HG02623 (cell line): ENCODE measurements around the gene WDR70.
"Not testable (repeated sequence)": the region's sequence is repeated elsewhere in the genome, so short reads cannot be mapped to it uniquely, and the experiment has no call there.

Experiments used
- ATAC-seq: cut with Tn5 transposase; IDR thresholded peaks from one replicate; pipeline ENCODE4 v1.9.1; 2021; ENCODE audit warnings: moderate library complexity; ENCODE audit not compliant: unreplicated experiment

Gene WDR70

DNA sequence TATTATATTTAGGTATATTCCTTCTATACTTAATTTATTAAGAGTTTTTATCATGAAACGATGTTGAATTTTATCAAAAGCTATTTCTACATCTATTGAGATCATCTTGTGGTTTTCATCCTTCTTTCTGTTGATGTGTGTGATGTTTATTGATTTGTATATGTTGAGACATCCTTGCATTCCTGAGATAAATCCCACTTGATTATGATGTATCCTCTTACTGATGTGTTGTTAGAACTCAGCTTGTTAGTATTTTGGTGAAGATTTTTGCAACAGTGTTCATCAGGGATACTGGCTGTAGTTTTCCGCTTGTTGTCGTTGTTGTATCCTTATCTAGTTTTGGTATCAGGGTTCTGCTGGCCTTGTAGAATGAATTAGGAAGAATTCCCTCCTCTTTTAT is 247.1 kb downstream of the WDR70 start:
- ATAC-seq = no peak

DNA sequence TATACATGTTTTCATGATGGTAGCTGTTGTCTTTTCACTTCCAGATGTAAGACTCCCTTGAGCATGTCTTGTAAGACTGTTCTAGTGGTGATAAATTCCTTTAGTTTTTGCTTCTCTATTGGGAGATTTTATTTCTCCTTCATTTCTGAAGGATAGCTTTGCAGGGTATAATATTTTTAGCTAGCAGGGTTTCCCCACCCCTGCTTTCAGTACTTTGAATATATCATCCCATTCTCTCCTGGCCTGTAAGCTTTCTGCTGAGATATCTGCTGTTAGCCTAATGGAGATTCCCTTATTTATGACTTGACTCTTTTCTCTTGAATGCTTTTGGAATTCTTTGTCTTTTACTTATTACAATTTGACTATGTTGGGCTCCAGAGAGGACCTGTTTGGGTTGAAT is 249.8 kb downstream of the WDR70 start:
- no peak for ATAC-seq

DNA sequence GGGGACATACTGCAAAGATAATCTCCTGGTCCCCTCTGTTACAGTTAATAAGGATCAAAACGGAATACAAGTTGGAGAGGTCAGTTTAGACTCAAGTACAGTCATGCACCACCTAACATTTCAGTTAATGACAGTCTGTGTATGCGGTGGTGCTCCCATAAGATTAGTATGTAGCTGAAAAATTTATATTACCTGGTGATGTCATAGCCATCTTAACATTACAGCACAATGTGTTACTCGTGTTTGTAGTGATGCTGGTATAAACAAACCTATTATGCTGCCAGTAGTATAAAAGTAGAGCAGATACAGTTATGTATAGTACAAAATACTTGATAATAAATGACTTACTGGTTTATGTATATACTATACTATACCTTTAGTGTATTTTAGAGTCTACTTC is 252.8 kb downstream of the WDR70 start:
- ATAC-seq = no peak

DNA sequence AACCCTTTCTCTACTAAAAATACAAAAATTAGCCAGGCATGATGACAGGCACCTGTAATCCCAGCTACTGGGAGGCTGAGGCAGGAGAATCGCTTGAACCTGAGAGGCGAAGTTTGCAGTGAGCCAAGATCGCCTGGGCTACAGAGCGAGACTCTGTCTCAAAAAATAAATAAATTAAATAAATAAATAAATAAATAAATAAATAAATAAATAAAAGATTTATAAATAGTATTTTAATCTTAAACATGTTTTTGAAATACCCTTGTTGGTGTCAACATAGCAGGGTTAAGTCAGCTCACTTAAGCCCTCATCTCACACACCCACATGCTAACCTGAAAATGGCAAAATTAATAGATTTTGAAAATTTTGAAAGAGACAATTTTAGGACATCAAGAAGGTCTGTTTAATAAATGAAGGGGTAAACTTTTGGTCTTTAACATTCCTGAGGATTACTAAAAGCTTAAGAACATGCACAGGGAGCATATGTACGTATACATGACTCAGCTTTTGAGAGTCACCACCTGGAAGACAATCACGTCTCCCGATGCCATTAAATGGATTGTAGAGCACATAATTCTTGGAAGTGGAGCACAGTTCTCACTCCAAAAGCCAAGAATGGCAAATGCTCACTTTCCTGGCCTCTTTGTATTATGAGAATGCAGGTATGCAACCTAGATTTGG is 258.2 kb downstream of the WDR70 start:
- no peak for ATAC-seq

DNA sequence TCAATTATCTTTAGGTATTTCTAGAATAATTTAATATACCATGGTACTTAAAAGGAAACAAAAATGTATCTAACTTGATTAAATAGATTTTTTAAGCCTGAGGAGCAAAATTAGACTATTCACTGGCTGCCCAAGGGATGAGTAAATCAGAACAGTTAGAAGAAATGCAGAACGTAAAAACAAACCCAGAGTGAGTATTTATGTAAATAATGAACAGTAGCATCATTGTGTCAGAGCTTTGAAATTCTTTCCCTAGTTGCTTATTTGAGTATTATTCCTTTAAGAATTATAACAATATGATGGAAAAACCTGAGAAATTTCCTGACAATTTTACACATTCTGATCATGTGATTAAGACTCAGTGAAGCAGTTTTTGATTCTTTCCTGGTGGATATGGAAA is 259.8 kb downstream of the WDR70 start:
- no peak for ATAC-seq

DNA sequence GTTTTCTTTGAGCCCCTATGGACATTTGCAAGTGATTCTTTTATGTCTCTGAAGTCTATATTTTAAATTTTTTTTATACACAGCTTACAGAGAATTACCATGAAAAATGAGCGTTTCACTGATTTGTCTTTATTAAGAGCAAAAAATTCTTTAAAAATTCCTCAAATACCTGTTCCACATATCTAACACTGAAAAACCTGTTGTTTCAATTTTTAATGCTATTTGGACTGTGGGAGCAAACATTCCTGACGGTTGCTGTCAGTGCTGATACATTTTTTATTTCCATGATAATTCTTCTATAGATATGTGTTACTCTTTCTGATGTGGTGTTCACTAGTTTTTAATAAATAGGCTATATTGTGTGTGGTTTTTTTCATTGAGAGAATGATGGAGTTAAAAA is 261.0 kb downstream of the WDR70 start:
- ATAC-seq = no peak

DNA sequence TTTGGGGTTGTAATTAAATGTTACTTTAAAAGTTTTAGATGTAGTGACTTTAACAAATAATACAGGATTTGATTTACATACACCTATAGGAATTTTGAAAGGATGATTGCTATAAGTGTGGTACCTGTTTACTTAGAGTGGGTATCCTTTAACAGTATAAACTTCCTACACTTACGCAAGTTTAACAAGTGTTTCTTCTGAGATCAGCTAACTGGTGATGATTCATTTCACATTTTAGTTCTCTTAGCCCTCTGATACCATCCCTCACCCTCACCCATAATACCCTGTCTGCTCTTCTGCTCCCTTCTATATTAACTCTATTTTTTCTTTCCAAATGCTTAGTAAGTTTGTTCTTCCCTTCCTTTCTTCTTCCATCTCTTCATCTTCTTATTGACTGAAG is 262.8 kb downstream of the WDR70 start:
- no peak for ATAC-seq

DNA sequence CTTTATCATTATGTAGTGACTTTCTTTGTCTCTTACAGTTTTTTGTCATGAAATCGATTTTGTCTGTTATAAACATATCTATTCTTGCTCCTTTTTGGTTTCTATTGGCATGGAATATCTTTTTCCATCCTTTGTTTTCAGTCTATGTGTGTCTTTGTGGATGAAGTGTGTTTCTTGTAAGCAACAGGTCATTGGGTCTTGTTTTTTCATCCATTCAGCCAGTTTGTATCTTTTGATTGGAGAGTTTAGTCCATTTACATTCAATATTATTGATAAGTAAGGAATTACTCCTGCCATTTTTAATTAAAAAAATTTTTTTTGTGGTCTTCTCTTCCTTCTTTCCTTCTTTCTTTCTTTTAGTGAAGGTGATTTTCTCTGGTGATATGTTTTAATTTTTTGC is 266.6 kb downstream of the WDR70 start:
- ATAC-seq = no peak

DNA sequence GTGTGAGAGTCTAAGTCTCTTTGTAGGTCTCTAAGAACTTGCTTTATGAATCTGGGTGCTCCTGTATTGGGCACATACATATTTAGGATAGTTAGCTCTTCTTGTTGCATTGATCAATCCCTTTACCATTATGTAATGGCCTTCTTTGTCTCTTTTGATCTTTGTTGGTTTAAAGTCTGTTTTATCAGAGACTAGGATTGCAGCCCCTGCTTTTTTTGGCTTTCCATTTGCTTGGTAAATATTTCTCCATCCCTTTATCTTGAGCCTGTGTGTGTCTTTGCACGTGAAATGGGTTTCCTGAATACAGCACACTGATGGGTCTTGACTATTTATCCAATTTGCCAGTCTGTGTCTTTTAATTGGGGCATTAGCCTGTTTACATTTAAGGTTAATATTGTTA is 275.4 kb downstream of the WDR70 start:
- ATAC-seq = not testable (repeated sequence)

DNA sequence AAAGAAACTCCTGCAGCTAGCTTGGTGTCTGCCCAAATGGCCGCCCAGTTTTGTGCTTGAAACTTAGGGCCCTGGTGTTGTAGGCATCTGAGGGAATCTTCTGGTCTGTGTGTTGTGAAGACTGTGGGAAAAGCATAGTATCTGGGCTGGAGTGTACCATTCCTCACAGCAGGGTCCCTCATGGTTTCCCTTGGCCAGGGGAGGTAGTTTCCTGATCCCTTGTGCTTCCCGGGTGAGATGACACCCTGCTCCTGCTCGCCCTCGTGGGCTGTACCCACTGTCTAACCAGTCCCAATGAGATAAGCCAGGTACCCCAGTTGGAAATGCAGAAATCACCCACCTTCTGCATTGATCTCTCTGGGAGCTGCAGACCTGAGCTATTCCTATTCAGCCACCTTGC is 277.9 kb downstream of the WDR70 start:
- ATAC-seq = no peak

DNA sequence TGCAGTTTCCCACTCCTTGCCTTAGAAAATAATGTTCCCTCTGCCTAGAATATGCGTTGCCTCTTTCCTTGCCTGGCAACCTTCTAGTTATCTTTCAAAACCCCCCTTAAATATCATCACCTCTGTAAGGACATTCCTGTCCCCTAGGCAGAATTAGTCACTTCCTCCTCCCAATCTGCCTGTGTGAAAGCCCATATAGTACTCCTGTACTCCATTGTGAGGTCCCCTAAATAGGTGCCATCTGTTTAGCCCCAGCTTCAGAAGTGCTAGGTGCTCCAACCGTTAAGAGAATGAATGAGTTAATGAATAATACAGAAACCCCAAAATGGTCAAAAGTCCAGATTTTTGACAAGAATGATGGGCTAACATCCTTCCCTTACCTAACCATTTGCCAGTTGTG is 279.3 kb downstream of the WDR70 start:
- ATAC-seq = no peak

DNA sequence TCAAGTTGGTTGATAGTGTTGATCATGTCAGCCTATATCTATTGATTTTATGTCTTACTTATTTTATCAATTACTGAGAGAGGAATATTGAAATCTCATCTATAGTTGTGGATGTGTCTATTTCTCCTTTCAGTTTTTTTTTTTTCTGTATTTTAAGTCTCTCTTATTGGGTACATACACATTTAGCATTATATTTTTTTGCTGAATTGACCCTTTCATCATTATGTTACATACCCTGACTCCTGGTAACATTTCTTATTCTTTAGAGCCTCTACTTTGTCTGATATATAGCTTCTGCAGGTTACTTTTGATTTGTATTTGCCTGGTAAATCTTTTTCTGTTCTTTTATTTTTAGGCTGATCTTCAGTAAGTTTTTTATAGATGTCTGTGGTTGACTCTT is 281.2 kb downstream of the WDR70 start:
- ATAC-seq = no peak

DNA sequence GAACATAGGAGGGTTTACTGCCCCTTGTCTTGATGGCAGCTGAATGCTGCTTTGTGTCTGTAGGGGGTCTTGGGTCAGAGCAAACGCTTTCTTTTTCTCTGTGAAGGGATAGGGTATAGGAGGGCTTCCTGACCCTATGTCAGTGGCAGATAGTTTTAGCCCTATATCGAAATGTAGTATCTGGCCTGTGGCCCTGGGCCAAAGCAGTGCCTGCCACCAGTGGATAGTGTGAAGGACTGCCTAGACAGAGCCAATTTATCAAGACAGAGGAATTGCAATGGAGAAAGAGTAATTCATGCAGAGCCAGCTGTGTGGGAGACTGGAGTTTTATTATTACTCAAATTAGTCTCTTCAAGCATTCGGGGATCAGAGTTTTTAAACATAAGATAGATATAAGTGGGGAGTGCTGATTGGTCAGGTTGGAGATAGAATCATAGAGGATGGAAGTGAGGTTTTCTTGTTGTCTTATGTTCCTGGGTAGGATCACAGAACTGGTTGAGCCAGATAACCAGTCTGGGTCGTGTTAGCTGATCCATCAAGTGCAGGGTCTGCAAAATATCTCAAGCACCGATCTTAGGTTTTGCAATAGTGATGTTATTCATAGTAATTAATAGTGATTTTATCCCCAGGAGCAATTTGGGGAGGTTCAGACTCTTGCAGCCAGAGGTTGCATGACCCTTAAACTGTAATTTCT is 282.3 kb downstream of the WDR70 start:
- no peak for ATAC-seq

DNA sequence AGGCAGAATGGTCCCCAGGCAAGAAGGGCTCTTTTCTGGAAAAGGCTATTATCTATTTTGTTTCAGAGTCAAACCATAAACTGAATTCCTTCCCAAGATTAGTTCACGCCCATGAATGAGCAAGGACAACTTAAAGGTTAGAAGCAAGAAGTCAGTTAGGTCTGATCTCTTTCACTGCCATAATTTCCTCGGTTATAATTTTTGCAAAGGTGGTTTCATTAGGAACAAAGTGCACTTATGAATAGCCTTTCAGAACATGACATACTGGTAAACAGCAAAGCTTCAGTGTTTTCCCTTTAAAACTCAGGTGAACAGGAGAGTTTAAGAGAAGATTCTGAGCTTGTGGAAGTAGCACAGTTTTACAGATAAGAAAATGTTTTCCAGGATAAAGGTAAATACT is 282.8 kb downstream of the WDR70 start:
- ATAC-seq = no peak

DNA sequence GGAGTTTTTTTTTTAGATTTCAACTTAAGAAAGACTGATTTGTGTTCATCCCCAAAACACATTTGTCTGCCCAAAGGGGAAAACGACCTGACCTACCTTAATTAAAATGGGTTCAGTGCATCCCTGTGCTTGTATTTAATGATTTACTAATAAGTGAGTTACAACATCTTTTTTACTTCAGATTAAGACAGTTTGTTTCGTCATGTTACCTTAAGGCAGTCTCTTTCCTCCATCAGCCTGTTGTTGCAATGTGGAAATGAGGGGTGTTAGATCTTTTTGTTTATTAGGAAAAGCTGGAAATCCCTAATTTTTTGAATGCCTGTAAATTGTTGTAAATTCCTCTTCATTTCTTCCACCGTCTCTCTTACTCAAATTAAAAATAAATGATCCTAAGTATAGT is 283.2 kb downstream of the WDR70 start:
- ATAC-seq = no peak

DNA sequence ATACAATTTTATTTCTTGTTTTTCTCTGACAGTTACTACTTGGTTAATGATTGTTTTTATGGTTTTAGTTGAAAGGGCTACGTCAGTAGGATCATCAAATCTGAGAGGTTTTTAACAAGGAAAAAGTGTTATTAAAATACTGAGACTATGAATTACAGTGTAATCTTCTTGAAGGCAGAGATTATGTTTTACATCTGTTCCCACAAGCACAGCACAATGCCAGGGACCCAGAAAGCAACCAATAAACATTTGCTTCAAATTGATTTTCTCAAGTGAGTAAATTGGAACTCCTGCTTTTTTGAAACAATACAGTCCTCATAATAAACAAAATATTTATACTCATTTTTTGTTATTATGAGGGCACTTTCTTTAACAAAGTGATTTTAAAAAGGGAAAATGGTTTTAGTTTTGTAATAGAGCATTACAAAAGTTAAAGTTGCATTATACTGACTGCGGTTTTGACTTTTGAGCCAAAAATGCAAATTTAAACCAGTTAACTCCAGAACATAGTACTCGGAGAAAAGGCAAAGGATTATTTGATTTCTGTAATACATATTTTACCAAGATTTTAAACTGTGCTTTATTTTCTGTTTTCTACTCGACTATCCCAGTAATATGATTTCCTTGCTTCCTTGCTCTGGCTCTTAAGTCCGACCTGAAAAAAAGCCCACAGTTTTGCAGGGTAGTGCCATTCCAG is 283.8 kb downstream of the WDR70 start:
- ATAC-seq = no peak

DNA sequence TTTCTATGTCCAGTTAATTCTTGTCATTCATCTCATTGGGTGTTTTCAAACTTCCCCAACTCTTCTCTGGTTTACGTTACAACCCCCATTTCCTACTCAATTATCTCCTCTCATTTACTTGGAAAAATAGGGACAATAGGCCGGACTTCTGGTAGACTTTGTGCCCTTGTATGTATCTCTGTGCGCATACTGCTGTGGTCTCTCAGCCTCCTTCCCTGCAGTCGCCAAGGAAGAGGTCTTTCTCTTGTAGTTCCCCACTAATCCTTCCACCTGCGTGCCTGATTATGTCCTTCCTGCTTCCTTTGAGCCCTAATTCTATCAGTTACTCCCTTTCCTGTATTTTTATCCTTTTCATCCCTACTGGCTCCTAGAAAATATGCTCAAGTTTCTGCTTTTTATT is 284.4 kb downstream of the WDR70 start:
- ATAC-seq = no peak

DNA sequence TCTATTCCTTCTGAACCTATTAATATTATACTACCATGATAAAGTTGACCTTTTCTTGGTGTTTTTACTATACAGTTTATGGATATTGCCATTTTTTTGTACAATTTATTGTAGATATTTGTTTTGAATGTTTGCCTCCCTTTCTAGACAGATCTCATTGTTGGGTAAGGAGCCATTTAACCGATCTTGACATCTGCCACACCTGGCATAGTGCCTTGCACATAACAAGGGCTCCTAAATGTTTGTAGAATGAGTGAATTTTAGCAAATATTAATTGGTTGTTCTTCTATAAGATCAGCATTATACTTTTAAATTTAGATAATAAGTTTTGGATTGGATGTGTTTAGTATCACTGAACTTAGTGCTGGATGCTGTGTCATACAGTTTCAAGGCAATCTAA is 285.4 kb downstream of the WDR70 start:
- ATAC-seq = no peak

DNA sequence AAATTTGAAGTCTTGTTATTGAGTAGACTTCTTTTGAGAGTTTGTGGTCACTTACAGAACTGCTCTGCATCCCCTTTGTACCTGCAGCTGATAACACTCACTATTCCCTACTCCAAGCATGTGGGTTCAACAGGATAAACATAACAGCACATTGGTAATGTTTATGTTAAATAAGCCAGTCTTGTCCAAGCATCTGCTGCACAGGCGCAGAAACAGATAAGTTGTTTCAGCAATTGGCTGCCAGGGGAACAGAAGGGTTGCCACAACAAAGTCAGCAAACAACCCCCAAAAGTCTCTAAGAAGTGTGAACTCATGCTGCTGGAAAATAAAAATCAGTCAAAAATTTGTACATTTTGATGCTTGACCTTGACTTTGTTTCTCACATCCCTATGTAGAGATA is 286.2 kb downstream of the WDR70 start:
- ATAC-seq = no peak

DNA sequence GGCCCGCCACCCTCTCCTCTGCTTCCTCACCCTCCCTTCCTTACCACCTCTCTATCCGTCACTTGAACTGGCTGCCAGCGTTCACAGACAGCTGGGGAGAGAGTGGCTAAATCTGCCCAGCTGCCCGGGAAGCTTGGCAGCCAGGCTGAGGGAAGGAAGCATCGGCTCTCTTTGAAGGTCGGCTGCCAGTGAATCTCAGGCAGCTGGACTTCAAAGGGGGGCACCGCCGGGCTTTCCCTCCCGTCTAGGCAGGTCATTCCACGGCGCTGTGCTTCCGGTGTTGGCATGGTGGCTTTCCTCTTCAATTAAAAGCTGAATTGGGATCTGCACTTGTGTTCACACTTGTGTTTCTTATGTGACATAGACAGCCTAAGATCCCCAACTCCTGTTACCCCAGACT is 286.8 kb downstream of the WDR70 start:
- no peak for ATAC-seq

DNA sequence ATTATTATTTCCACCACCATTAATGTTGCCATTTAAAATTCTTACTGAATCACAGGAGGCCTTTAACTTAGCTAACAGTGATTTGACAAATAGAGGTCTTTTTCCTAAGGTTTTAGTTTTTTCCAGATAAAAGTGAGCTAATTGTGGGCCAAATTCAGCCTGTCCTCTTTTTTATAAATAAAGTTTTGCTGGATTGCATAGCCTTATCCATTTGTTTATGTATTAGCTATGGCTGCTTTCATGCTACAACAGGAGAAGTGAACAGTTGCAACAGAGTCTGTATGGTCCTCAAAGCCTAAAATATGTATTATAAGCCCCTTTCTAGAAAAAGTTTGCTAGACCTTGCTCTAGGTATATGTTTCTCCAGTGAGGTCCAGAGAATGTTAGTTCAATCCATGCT is 288.3 kb downstream of the WDR70 start:
- ATAC-seq = no peak

DNA sequence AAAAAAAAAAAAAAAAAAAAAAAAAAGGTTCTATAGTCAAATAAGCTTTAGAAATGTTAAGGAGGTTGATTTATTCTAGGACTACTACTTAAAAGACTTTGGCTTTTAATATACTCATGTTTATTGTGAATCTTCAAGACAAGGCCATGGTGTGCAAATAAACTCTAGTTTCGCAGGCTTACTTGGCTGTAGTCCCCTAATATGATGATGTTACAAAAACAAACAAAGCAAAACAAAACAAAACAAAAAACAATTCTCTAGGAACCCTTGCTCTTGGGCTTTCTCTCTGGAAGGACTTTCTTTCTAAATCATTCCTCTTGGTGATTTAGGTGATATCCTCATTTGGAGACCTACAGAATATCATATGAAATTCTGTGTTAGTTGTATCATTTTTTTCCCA is 288.7 kb downstream of the WDR70 start:
- ATAC-seq = no peak
